Stimulated activated naive CD8-positive, alpha-beta T cell treated with anti-CD3 and anti-CD28 coated beads, Interleukin-15, amount 100 ng/mL, for 72 hours (primary cell): ENCODE measurements around the gene CACNA1S.
A peak's percentile ranks its signal among the peaks of the same experiment; 100 is the strongest.

ENCODE experiments used
- ATAC-seq: fragments of 150-1000 bp; cut with Tn5 transposase; 2 replicates; pipeline ENCODE4 v1.10.0; 2021; ENCODE audit warnings: mild to moderate bottlenecking, moderate library complexity
- DNase-seq, 2 donors: peaks; one replicate each; pipeline ENCODE4 v3.0.0; 2021 to 2022
- H3K27ac Mint-ChIP-seq, 2 donors: one replicate each; pipeline ENCODE4 v1.8.0; 2022; ENCODE audit warnings: mild to moderate bottlenecking in 2 of 2, mixed read lengths in 2 of 2, moderate library complexity in 2 of 2
- H3K27me3 Mint-ChIP-seq: one replicate; pipeline ENCODE4 v1.8.0; 2022; ENCODE audit warnings: mixed read lengths
- H3K4me1 Mint-ChIP-seq: one replicate; pipeline ENCODE4 v1.8.0; 2022; ENCODE audit warnings: mild to moderate bottlenecking, mixed read lengths
- H3K4me3 Mint-ChIP-seq, 2 donors: one replicate each; pipeline ENCODE4 v1.8.0; 2022; ENCODE audit warnings: mild to moderate bottlenecking in 2 of 2, mixed read lengths in 2 of 2, moderate library complexity in 1 of 2
- H3K9me3 Mint-ChIP-seq, 2 donors: one replicate each; pipeline ENCODE4 v1.8.0; 2022; ENCODE audit warnings: mixed read lengths in 2 of 2

The CACNA1S gene

DNA sequence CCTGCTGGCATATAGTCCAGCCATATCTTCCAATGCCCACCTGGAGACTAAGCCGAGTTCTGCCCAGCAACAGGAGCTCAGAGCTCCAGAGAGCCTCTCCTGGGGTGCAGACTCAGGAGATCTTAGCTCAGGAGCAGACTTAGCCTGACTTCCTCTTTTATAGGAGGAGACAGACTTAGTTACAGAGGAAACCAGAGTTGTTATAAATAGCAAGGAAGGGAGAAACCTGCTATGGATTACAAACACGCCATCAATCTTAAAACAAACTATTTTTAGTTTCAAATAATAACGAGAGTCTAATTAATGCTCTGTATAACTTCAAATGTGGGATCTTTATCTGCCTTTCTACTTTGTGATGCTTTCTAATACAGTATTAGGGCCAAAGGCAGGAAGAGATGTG lies 85.4 kb downstream of the CACNA1S start:
- H3K9me3 Mint-ChIP-seq, result no peaks in the 10 kb centered on the region
- no peak for DNase-seq
- H3K4me1 Mint-ChIP-seq, result peaks cover 45% of the 10 kb centered on the region
- no peaks in the 10 kb centered on the region for H3K27me3 Mint-ChIP-seq
- peak overlapping the region in 1 of 2 donors; percentile 44 for H3K4me3 Mint-ChIP-seq
- peak overlapping the region; percentile 5 to 55 for H3K27ac Mint-ChIP-seq
- ATAC-seq, result no peak

- ATAC-seq (no peak), DNase-seq (no peak)
- Mint-ChIP-seq H3K27me3 (no peaks in the 10 kb centered on the region), H3K4me3 (peak overlapping the region; percentile 32 to 73), H3K27ac (peak overlapping the region in 1 of 2 donors; percentile 83), H3K4me1 (peaks cover 51% of the 10 kb centered on the region), H3K9me3 (no peaks in the 10 kb centered on the region)
Observed at GRCh38 chr1:201026234-201026633, 86.0 kb downstream of the CACNA1S start.

DNA sequence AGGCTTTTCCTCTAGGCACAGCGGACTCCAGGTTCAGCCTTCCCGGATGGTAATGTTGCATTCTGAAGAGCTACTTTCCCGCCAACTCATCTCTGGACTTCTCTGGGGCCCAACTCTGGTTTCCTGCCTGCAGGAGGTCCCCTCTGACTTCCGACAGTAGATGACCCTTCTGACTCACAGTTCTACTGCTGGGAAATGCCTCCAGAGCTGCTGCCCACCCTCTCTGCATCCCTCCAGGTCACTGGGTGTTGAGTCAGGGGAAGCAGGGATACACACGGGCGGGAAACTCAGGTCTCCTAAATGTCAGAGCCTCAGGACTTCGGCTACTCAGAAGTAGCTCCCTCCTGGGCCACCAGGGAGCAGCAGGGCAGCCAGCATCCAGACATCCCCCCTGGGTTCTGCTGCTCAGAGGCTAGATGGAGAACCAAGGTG lies 86.6 kb downstream of the CACNA1S start:
- DNase-seq, result peak in 1 of 2 donors; percentile 42
- ATAC-seq, result no peak
- H3K9me3 Mint-ChIP-seq, result no peaks in the 10 kb centered on the region
- H3K4me3 Mint-ChIP-seq, result peak overlapping the region; percentile 32 to 73
- peaks cover 55% of the 10 kb centered on the region for H3K4me1 Mint-ChIP-seq
- peak overlapping the region in 1 of 2 donors; percentile 83 for H3K27ac Mint-ChIP-seq
- H3K27me3 Mint-ChIP-seq, result no peaks in the 10 kb centered on the region

GRCh38 chr1:201024625-201024998 lies 87.6 kb downstream of the CACNA1S start:
- no peak for ATAC-seq
- peaks cover 65% of the 10 kb centered on the region for H3K4me1 Mint-ChIP-seq
- H3K4me3 Mint-ChIP-seq, result peak overlapping the region; percentile 55 to 74
- H3K27ac Mint-ChIP-seq, result peak overlapping the region in 1 of 2 donors; percentile 21
- peak in 1 of 2 donors; percentile 25 for DNase-seq
- no peaks in the 10 kb centered on the region for H3K9me3 Mint-ChIP-seq
- no peaks in the 10 kb centered on the region for H3K27me3 Mint-ChIP-seq

DNA sequence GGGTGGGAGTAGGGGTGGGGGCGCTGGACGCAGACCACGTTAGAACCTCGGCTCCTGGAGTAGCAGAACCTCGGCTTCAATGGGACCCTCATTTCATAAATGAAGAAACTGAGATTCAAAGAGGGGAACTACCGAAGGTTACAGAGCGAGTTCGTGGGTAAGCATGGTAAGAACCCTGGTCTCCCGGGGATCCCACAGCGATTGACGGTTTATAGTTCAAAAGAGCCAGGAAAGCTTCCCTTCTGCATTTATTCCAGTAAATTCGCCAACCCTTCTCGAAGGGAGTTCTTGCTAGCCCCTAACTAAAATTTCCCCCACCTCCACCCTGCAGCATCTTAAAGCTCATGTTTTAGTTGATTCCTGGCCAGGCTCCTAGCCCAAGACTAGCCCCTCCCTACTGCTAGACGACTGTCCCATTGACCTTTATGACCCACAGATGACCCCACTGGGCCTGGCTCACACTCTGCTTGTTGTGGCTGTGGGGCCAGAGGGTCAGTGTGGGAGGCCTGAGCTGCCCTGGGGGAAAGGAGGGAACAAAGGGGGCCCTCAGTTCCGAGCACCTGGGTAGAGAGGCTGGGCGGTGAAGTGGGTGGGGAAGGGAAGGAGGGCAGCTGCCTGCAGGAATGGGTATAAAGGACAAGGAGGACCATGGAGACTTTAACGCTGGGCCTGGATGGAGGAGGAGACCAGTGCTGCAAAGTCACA lies 88.2 kb downstream of the CACNA1S start:
- Mint-ChIP-seq H3K9me3 (no peaks in the 10 kb centered on the region), H3K27ac (peak overlapping the region in 1 of 2 donors; percentile 52), H3K4me3 (peak overlapping the region; percentile 55 to 74), H3K4me1 (peaks cover 70% of the 10 kb centered on the region), H3K27me3 (no peaks in the 10 kb centered on the region)
- no peak for ATAC-seq
- DNase-seq, result no peak

DNA sequence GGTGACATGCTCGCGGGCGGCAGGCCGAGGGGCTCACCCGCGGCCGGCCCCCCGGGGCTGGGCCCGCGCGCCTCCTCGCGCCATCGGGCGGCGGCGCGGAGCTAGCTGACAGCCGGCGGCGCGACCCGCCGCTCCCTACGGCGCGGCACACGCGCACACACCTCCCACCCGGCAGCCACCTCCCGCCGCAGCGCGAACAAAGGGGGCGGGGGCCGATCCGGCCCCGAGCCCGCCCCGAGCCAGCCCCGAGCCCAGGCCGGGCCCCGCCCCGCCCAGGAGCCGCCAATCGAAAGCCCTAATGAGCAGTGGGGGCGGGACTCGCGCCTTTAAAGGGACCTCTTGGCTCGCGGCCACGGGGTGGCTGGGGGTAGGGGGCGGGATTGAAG lies 88.7 kb downstream of the CACNA1S start, which contains the start of gene KIF21B:
TSS of gene KIF21B (minus strand) at position 198 of the 386 bp plus-strand sequence. CDS start 331 bp downstream, outside the sequence.
- Mint-ChIP-seq H3K4me1 (peaks cover 76% of the 10 kb centered on the region), H3K4me3 (peak within 1 kb of the TSS; percentile 96 to 99), H3K27ac (peak within 1 kb of the TSS; percentile 88 to 95), H3K27me3 (no peaks in the 10 kb centered on the region), H3K9me3 (no peaks in the 10 kb centered on the region)
- ATAC-seq (peak; percentile 72), DNase-seq (peak; percentile 91)

- H3K9me3 Mint-ChIP-seq, result no peaks in the 10 kb centered on the region
- peak overlapping the region; percentile 88 to 95 for H3K27ac Mint-ChIP-seq
- peak; percentile 24 to 59 for DNase-seq
- H3K4me1 Mint-ChIP-seq, result peaks cover 81% of the 10 kb centered on the region
- H3K27me3 Mint-ChIP-seq, result no peaks in the 10 kb centered on the region
- ATAC-seq, result peak; percentile 3
- peak overlapping the region; percentile 96 to 99 for H3K4me3 Mint-ChIP-seq
Observed at GRCh38 chr1:201022820-201023516, 89.3 kb downstream of the CACNA1S start.

GRCh38 chr1:201022493-201022819 lies 89.8 kb downstream of the CACNA1S start:
- Mint-ChIP-seq H3K9me3 (no peaks in the 10 kb centered on the region), H3K4me3 (peak overlapping the region; percentile 96 to 99), H3K27ac (peak overlapping the region; percentile 88 to 95), H3K4me1 (peaks cover 85% of the 10 kb centered on the region), H3K27me3 (no peaks in the 10 kb centered on the region)
- ATAC-seq (no peak), DNase-seq (peak in 1 of 2 donors; percentile 22)

DNA sequence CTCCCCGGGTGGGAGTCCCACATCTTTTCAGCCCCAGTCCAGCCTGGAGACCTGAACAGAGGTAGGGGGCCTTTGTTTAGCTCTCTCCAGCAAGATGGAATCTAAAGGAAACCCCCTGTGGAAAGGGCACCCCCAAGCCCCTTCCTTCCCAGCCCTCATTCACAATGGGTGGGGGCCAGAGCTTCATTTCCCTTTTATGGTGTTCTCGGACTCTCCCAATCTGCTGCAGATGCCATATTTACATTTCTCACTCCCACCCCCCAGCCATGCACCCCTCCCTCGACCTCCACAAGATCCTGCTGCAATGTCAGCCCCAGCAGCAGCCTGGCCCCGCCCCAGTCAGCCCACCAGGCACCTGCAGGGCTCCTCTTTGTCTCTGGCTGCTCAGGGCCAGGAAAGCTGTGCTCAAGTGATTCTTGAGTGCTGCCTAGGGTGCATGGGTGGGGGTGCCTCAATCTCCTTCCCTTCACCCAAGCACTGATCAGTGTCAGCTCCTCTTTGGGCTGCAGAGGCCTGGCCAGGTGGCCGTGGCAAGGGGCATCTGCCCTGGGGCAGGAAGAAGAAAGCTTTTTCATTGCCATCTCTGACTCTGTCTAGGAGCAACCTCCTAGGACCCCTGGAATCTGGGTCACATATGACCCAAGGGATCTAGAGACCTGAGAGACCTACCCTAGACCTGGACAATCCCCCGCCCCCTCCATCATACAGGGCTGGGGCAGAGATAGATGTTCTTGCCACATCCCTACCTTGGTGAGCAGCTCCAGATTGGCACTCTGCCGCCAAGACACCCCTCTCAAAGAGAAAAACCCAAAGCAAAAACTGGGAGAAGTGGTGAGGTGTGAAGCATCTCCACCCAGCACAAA lies 90.4 kb downstream of the CACNA1S start:
- Mint-ChIP-seq H3K4me3 (peak overlapping the region; percentile 96 to 99), H3K9me3 (no peaks in the 10 kb centered on the region), H3K27me3 (no peaks in the 10 kb centered on the region), H3K4me1 (peaks cover 85% of the 10 kb centered on the region), H3K27ac (peak overlapping the region; percentile 88 to 95)
- no peak for ATAC-seq
- peak; percentile 39 to 53 for DNase-seq

DNA sequence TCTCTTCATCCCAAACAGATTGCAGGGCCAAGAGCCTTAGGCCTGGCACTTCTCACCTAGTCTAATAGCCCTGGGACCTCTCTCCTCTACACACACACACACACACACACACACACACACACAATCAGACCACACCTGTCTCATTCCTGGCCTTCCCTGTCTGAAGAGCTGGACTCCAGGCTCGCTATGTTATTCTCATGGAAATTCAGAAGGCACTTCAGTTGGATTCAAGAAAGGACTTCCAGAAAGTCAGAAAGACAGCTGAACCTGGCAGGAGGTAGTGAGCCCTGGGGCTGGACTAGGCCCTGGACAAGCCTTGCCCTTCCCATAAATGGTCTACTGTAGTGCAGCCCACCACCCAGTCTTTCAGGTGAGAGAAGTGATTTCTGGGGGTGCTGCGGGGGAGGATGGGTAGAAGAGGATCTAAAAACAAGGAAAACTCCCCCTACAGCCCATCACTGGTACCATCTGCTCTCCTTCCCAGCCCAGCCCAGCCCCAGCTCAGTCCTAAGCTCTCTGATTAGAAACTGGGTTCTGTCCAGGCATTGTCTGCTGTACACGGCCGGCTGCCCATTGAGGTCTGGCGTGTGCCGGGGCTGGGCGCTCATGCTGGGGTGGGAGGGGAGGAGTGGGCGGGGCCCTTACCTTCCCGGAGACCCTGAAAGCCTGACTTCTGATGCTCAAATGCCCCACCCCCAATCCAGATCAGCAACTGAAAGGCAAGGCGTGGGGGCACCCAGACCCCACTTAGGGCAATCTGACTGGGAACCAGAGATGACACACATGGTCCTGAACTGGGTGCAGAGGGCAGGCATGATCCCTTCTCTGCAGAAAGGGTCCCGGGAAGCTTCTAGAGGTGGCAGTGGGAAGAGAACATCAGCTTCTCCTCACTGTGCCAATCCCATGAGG lies 91.3 kb downstream of the CACNA1S start:
- peak; percentile 16 for ATAC-seq
- peak overlapping the region; percentile 96 to 99 for H3K4me3 Mint-ChIP-seq
- peak overlapping the region; percentile 88 to 100 for H3K27ac Mint-ChIP-seq
- H3K4me1 Mint-ChIP-seq, result peaks cover 85% of the 10 kb centered on the region
- H3K9me3 Mint-ChIP-seq, result no peaks in the 10 kb centered on the region
- H3K27me3 Mint-ChIP-seq, result no peaks in the 10 kb centered on the region
- peak; percentile 39 to 47 for DNase-seq

GRCh38 chr1:201020040-201020591 lies 92.1 kb downstream of the CACNA1S start:
- Mint-ChIP-seq H3K9me3 (no peaks in the 10 kb centered on the region), H3K4me3 (peak overlapping the region; percentile 96 to 99), H3K4me1 (peaks cover 85% of the 10 kb centered on the region), H3K27me3 (no peaks in the 10 kb centered on the region), H3K27ac (peak overlapping the region; percentile 100)
- ATAC-seq, result peak; percentile 53
- peak; percentile 49 to 68 for DNase-seq

DNA sequence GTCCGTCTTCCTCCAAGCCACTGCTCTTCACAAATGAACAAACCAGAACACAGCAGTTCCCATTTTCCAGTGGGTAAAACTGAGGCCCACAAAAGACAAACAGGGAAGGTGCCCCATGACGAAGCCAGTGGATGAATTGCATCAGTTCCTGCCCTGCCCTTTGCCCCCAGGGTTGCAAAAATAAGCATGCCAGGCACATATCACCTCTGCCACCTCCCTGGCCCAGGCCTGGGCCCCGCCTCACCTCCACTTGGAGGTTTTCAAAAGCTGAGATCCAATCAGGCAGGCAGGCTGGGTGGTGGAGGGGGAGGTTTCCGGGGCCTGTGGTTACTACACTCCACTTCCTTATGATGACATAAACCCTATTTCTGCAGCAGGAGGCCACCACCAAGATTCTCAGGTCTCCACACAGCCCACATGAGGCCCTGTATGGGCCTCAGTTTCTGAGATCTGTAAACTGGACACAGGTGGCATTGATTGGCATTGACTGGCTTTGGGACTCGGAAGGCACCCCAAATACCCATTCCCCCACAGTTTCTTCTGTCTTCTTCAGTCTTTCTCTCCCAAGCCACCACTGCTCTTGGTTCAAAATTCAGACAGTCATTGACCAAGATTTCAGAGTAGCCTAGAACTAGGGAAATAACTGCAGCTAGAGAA lies 92.8 kb downstream of the CACNA1S start:
- Mint-ChIP-seq H3K27me3 (no peaks in the 10 kb centered on the region), H3K27ac (peak overlapping the region; percentile 100), H3K4me1 (peaks cover 85% of the 10 kb centered on the region), H3K4me3 (peak overlapping the region; percentile 96 to 99), H3K9me3 (no peaks in the 10 kb centered on the region)
- DNase-seq, result peak; percentile 86 to 96
- peak; percentile 83 for ATAC-seq

- H3K27me3 Mint-ChIP-seq, result no peaks in the 10 kb centered on the region
- DNase-seq (no peak), ATAC-seq (no peak)
- H3K9me3 Mint-ChIP-seq, result no peaks in the 10 kb centered on the region
- peak overlapping the region; percentile 100 for H3K27ac Mint-ChIP-seq
- H3K4me1 Mint-ChIP-seq, result peaks cover 94% of the 10 kb centered on the region
- H3K4me3 Mint-ChIP-seq, result peak overlapping the region; percentile 82 to 96
Observed at GRCh38 chr1:201017828-201018163, 94.4 kb downstream of the CACNA1S start.
